Measurements from ENCODE around the gene STARD3.

DNA sequence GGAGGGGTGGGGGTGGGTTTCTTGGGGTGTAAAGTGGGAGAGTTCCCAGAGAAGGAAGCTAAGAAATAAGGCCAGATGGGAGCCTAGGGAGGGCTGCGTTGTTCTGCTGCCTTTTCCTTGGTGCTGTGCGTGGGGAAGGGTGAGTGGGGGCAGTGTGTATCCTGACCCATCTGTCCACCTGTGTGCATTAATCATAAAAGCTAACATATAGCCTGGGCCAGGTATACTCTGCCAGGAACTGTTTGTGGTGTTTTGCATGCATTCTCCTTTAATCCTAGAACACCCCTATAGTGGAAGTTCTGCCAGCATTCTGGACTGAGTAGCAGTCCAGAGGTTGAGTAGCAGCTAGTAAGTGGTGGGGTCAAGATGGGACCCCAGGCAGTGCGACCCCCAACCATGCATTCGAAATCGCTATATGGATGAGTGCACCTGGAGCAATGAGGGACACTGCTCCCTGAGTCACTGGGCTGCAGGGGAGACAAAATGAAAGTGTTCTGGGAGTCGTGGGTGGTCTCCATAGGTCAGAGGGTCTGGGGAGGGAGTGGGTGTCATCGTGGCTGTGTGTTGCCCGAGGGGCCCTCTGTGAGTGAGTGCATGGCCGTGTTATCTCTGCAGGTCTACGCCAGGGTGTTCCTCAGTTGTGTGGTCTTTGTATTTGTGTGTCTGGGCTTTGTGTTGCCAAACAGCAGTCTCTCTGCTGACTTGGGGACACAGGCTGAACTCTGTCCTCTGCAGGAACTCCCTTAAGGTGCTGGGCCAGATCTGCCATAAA lies 64.3 kb downstream of the STARD3 start:
- TF ChIP-seq POLR2AphosphoS5 (IDR thresholded peaks at IDR 0.05; ENCODE audit: low read depth, low read length): no peak
- TF ChIP-seq POLR2A (IDR thresholded peaks at IDR 0.05; ENCODE audit: low read depth, low read length): no peak
- TF ChIP-seq TAF1 (IDR thresholded peaks at IDR 0.05; ENCODE audit: borderline replicate concordance, low read depth, low read length): no peak

Data from GM12892 (cell line).